GM19438 (cell line): Measurements from ENCODE around the gene CRTC3.

Source experiments
- ATAC-seq: cut with Tn5 transposase; IDR thresholded peaks from one replicate; pipeline ENCODE4 v1.9.1; 2021; ENCODE audit warnings: low read depth; ENCODE audit not compliant: unreplicated experiment

CRTC3 gene

DNA sequence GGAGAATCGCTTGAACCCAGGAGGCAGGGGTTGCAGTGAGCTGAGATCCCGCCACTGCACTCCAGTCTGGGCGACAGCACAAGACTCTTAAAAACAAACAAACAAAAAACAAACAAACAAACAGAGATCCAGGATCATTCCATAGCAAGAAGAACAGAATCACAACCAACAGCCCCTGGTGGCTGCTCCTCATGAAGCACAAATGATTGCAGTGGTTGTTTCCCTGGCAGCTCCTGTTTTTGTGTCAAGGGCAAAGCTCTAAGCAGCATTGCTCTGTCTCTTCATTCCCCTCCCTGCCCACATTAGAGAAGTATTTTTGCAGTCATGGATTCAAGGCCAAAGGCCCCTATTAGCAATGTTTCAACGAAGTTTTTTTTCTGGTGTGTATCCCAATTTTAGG, 161.6 kb downstream of the CRTC3 start:
- no peak for ATAC-seq

DNA sequence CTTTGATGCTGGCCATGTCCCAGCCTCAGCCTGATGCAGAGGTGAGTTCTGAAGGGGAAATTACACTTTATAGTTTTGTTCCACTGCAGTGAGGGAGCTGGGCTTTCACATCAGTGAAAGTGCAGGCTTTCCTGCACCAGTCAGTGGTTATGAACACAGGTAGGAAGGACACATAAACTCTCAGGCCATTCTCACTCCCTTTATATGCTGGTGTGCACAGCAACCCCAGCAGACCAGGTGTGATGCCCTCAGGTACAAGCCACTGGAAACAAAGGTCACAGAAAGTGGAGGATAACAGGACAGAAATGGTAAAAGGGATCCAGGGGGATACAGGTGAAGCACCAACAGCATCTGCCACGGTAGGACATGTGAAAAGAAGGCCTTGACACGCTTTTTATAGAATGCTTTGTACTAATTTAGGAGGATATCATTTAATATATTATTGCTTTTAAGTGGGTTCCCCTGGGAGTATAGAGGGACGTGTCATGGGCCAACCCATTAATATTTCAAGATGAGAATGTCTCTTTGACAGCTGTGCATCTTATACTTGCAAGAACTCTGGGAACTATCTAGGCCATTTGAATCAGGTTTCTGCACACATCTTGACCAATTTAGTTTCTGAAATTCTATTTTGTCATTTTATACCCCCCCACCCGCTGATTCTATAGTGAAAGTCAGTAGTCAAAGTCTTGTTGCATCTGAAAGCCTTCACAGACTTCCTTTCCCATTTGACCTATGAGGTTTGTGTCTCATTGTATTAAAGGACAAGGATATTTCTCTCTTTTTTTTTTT, 162.5 kb downstream of the CRTC3 start:
- peak; percentile 52 for ATAC-seq
